ENCODE data around the gene SNED1. TPM values are rescaled to one million over a fixed set of nuclear protein-coding genes. Genes with fewer than 3 reads are reported as not detected.

SNED1 gene
- total and polyA plus RNA-seq, 2 experiments from 2014 or later, result 1.5 to 2.8 TPM

DNA sequence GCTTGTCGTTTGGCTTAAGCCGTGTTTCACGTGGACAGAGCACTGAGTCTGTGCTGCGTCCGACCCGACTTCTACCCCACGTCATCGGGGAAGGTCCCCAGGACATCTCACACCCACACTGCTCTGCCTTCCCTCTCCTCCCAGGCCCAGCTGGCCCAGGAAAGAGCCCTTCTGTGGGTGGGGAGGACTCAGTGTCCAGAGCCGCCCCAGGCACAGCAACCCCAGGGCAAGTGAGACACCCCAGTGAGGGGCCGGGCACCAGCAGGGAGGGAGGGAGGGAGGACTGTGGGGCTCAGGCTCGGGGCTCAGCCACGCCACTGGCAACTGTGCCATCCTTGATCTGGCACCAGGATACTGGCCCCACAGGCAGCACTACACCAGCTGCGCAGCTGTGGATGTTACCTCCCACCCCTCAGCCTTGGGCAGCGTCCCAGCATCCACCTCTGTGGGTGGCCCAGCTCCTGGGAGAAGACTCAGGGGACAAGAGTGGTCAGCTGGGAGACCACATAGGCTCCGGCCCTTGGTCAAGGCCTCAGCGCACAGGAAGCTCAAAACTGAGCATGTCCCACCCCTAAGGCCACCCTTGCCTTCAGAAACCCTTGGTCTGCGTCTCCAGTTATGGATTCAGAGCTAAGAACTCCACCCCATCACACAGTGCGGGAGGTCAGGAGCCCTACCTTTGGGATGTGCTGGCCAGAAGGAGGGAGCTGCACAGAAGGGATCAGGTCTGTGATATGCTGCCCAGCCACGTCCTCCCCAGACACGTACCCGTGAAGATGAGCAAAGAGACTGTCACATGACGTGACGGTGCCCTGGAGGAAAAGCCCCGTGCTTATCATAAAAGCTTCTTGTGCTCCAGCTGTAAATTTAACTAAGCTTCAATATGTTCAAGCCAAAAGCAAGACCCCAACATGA lies 139.1 kb downstream of the SNED1 start:
- Histone ChIP-seq H3K4me3 (no peak overlapping the region), H3K36me3 (ENCODE audit: insufficient read depth) (peaks cover 14% of the 10 kb centered on the region), H3K79me2 (replicated peaks; ENCODE audit: insufficient read depth) (0 out of 2 replicates have a peak, but pooled peaks cover 7% of the 10 kb centered on the region), H3K4me2 (no peak overlapping the region), H2AFZ (no peak overlapping the region), H3K27me3 (ENCODE audit: insufficient read depth) (no peaks in the 10 kb centered on the region), H3K4me1 (ENCODE audit: insufficient read depth) (no peaks in the 10 kb centered on the region), H3K9me2 (ENCODE audit: insufficient read depth) (no peaks in the 10 kb centered on the region), H4K20me1 (replicated peaks; ENCODE audit: insufficient read depth) (no peaks in the 10 kb centered on the region; the same call in 1 of the 2 replicates), H3F3A (replicated peaks; ENCODE audit: low read depth) (no peaks in the 10 kb centered on the region), H3K27ac (ENCODE audit: low read depth) (no peak overlapping the region)
- no peak for DNase-seq (ENCODE audit: low spot score)
- peaks cover 55% of the 10 kb centered on the region for H3K36me3 Mint-ChIP-seq (ENCODE audit: low read depth)
- H3K27me3 Mint-ChIP-seq (ENCODE audit: insufficient read depth, low read depth, poor library complexity), result no peaks in the 10 kb centered on the region
- H3K4me3 Mint-ChIP-seq, result no peak overlapping the region
- TF ChIP-seq ETS1 (IDR thresholded peaks at IDR 0.05), result no peak
- no peak for TF ChIP-seq JUNB (IDR thresholded peaks at IDR 0.05; ENCODE audit: unreplicated experiment)
- no peak for TF ChIP-seq ZNF462 (CRISPR knock-in tag; IDR thresholded peaks at IDR 0.05)
- no peak for TF ChIP-seq NANOG (IDR thresholded peaks at IDR 0.05; ENCODE audit: borderline replicate concordance)
- TF ChIP-seq EZH2 (IDR thresholded peaks at IDR 0.05; ENCODE audit: low read depth, unreplicated experiment), result no peak
- no peak for TF ChIP-seq EZH2phosphoT487 (IDR thresholded peaks at IDR 0.05; ENCODE audit: unreplicated experiment)
- TF ChIP-seq, protein P1, sequence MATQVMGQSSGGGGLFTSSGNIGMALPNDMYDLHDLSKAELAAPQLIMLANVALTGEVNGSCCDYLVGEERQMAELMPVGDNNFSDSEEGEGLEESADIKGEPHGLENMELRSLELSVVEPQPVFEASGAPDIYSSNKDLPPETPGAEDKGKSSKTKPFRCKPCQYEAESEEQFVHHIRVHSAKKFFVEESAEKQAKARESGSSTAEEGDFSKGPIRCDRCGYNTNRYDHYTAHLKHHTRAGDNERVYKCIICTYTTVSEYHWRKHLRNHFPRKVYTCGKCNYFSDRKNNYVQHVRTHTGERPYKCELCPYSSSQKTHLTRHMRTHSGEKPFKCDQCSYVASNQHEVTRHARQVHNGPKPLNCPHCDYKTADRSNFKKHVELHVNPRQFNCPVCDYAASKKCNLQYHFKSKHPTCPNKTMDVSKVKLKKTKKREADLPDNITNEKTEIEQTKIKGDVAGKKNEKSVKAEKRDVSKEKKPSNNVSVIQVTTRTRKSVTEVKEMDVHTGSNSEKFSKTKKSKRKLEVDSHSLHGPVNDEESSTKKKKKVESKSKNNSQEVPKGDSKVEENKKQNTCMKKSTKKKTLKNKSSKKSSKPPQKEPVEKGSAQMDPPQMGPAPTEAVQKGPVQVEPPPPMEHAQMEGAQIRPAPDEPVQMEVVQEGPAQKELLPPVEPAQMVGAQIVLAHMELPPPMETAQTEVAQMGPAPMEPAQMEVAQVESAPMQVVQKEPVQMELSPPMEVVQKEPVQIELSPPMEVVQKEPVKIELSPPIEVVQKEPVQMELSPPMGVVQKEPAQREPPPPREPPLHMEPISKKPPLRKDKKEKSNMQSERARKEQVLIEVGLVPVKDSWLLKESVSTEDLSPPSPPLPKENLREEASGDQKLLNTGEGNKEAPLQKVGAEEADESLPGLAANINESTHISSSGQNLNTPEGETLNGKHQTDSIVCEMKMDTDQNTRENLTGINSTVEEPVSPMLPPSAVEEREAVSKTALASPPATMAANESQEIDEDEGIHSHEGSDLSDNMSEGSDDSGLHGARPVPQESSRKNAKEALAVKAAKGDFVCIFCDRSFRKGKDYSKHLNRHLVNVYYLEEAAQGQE (IDR thresholded peaks at IDR 0.05; ENCODE audit: unreplicated experiment), result no peak
- H3K9me3 Mint-ChIP-seq, result no peaks in the 10 kb centered on the region
- no peak overlapping the region for H3K27ac Mint-ChIP-seq
- ATAC-seq, result no peak
- no peaks in the 10 kb centered on the region for H3K4me1 Mint-ChIP-seq

All from GM23338 (cell line).